ENCODE measurements around the gene MSANTD3. TPM values are rescaled to one million over a fixed set of nuclear protein-coding genes. Genes with fewer than 3 reads are reported as not detected.

The MSANTD3 gene
- total and polyA plus RNA-seq, 2 experiments from 2014 or later, result 19.7 to 34.5 TPM

- TF ChIP-seq, protein P1, sequence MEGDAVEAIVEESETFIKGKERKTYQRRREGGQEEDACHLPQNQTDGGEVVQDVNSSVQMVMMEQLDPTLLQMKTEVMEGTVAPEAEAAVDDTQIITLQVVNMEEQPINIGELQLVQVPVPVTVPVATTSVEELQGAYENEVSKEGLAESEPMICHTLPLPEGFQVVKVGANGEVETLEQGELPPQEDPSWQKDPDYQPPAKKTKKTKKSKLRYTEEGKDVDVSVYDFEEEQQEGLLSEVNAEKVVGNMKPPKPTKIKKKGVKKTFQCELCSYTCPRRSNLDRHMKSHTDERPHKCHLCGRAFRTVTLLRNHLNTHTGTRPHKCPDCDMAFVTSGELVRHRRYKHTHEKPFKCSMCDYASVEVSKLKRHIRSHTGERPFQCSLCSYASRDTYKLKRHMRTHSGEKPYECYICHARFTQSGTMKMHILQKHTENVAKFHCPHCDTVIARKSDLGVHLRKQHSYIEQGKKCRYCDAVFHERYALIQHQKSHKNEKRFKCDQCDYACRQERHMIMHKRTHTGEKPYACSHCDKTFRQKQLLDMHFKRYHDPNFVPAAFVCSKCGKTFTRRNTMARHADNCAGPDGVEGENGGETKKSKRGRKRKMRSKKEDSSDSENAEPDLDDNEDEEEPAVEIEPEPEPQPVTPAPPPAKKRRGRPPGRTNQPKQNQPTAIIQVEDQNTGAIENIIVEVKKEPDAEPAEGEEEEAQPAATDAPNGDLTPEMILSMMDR (conservative IDR thresholded peaks at IDR 0.05; ENCODE audit: low read depth in 2 of 2), result no peak
- TF ChIP-seq STAT1 (IDR thresholded peaks at IDR 0.05; ENCODE audit: unreplicated experiment) (no peak), ZNF331 (CRISPR knock-in tag; IDR thresholded peaks at IDR 0.05; ENCODE audit: low read depth) (no peak), ZNF462 (CRISPR knock-in tag; IDR thresholded peaks at IDR 0.05) (no peak), CREB1 (CRISPR knock-in tag; IDR thresholded peaks at IDR 0.05; ENCODE audit: low read depth) (no peak), EZH2phosphoT487 (IDR thresholded peaks at IDR 0.05; ENCODE audit: unreplicated experiment) (no peak)
Observed at GRCh38 chr9:100394816-100395215, 32.1 kb upstream of the MSANTD3 start (continued).

DNA sequence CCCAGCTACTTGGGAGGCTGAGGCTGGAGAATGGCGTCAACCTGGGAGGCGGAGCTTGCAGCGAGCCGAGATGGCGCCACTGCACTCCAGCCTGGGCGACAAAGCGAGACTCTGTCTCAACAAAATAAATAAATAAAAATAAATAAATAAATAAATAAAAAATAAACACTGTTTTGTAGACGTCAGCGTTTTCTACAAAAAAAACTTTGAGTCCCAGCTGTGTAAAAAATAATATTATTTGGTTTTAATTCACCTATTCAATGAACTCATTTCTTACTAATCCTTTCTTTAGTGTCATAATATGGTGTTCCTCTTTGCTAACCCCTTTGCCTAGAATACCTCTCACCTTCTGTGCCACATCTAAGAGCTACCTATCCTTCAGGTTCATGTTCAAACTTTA is 30.2 kb upstream of the MSANTD3 start:
- H3K9me2 ChIP-seq (ENCODE audit: insufficient read depth), result no peaks in the 10 kb centered on the region
- Mint-ChIP-seq H3K4me1 (peaks cover 10% of the 10 kb centered on the region; the same call in 2 of the 3 replicates), H3K27ac (no peak overlapping the region), H3K9me3 (peaks cover 17% of the 10 kb centered on the region), H3K4me3 (no peak overlapping the region), H3K27me3 (ENCODE audit: insufficient read depth, low read depth, poor library complexity) (peaks cover 4% of the 10 kb centered on the region), H3K36me3 (ENCODE audit: low read depth) (peaks cover 23% of the 10 kb centered on the region)
- H3F3A ChIP-seq (replicated peaks; ENCODE audit: low read depth), result 0 out of 2 replicates have a peak, but pooled peaks cover 3% of the 10 kb centered on the region
- H3K4me1 ChIP-seq (ENCODE audit: insufficient read depth), result peaks cover 11% of the 10 kb centered on the region; the same call in 1 of the 2 replicates
- H3K27ac ChIP-seq (ENCODE audit: low read depth), result no peak overlapping the region
- no peak overlapping the region for H3K4me3 ChIP-seq
- DNase-seq (ENCODE audit: low spot score), result no peak
- no peaks in the 10 kb centered on the region for H3K36me3 ChIP-seq (ENCODE audit: insufficient read depth)
- H3K79me2 ChIP-seq (replicated peaks; ENCODE audit: insufficient read depth), result no peaks in the 10 kb centered on the region
- no peak overlapping the region for H3K4me2 ChIP-seq
- no peaks in the 10 kb centered on the region for H4K20me1 ChIP-seq (replicated peaks; ENCODE audit: insufficient read depth)
- no peak for ATAC-seq
- no peak overlapping the region for H2AFZ ChIP-seq
- no peaks in the 10 kb centered on the region for H3K27me3 ChIP-seq (ENCODE audit: insufficient read depth)
- TF ChIP-seq, protein P1 (conservative IDR thresholded peaks at IDR 0.05; ENCODE audit: low read depth in 2 of 2), result no peak
- TF ChIP-seq STAT1 (IDR thresholded peaks at IDR 0.05; ENCODE audit: unreplicated experiment) (no peak), EZH2phosphoT487 (IDR thresholded peaks at IDR 0.05; ENCODE audit: unreplicated experiment) (no peak)

Data from GM23338 (cell line).